ENCODE data around the gene MAPK6.
"Not testable (repeated sequence)": the region's sequence is repeated elsewhere in the genome, so short reads cannot be mapped to it uniquely, and the experiment has no call there.

The MAPK6 gene

DNA sequence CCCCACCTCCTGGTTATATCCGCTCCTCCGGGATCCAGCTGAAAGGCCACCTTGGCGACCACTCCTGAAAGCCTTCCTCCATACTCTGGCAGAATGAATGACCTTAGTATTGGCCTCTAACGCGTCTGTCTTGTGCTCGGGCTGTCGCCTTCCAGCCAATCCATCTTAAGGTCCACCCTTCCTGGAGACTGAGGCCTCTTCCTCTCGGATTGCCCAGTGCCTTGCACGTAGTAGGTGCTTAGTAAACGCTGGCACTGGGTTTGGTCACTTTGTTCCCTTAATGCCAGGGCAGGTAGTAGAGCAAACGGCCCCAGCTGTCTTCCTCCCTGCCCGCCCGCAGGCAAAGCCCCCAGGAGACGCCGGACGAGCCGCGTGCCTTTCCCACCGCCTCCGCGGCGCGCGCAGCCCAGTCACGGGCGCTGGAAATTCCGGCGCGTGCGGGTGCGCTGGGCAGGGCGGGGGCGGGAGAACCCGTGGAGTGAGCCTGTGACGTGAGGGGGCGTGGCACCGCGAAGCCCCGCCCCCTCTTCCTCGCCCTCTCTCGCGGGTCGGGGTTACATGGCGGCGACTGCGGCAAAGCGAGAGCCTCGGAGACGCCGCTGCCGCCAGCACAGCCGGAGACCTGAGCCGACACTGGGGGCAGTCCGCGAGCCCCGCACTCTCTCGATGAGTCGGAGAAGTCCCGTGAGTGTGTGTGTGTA is at the start of gene MAPK6:
TSS of gene MAPK6 (plus strand) at position 527 of the 701 bp plus-strand sequence. CDS start 27,242 bp downstream, outside the sequence.
- intact Hi-C loops (cut with micrococcal nuclease): no loop called here
- Mint-ChIP-seq H3K4me1 (ENCODE audit: low read depth) (peaks cover 58% of the 10 kb centered on the region), H3K9me3 (no peaks in the 10 kb centered on the region), H3K27ac (peak within 1 kb of the TSS; percentile 100), H3K36me3 (ENCODE audit: low read depth) (peaks cover 15% of the 10 kb centered on the region), H3K4me3 (peak within 1 kb of the TSS; percentile 98), H3K27me3 (no peaks in the 10 kb centered on the region)

- no peak overlapping the region for H3K27ac Mint-ChIP-seq
- intact Hi-C loops (cut with micrococcal nuclease): no loop called here
Measured at GRCh38 chr15:51969728-51970127, 49.3 kb upstream of the MAPK6 start.

DNA sequence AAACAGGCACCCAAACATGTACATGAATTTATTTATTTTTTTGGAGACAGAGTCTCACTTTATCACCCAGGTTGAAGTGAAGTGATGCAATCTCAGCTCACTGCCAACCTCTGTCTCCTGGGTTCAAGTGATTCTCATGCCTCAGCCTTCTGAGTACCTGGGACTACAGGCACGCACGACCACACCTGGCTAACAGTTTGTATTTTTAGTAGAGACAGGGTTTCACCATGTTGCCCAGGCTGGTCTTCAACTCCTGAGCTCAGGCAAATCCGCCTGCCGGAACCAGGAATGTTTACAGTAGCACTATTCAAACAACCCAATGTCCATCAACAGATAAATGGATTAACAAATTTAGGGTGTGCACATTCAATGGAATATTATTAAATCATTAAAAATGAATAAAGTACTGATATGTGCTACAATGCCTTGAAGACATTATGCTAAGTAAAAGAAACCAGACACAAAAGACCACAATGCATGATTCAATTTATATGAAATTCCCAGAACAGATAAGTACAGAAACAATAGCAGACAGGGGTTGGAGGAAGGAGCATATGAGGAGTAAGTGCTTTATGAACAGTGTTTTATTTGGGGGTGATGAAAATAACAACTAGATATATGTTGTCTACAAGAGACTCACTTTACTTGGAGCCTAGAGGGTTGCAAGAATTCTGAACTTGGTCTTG is 48.7 kb upstream of the MAPK6 start:
- H3K9me3 Mint-ChIP-seq: peaks cover 14% of the 10 kb centered on the region
- H3K27me3 Mint-ChIP-seq: no peaks in the 10 kb centered on the region
- peaks cover 43% of the 10 kb centered on the region for H3K36me3 Mint-ChIP-seq (ENCODE audit: low read depth)
- peaks cover 20% of the 10 kb centered on the region for H3K4me1 Mint-ChIP-seq (ENCODE audit: low read depth)
- intact Hi-C loops (cut with micrococcal nuclease): no loop called here
- H3K4me3 Mint-ChIP-seq: peak overlapping the region; percentile 93
- H3K27ac Mint-ChIP-seq: no peak overlapping the region

More at GRCh38 chr15:51969728-51970127, 49.3 kb upstream of the MAPK6 start:
- Mint-ChIP-seq H3K27me3 (no peaks in the 10 kb centered on the region), H3K4me3 (no peak overlapping the region), H3K4me1 (ENCODE audit: low read depth) (peaks cover 20% of the 10 kb centered on the region), H3K36me3 (ENCODE audit: low read depth) (peaks cover 45% of the 10 kb centered on the region), H3K9me3 (peaks cover 14% of the 10 kb centered on the region)

GRCh38 chr15:51971032-51971374 is 48.0 kb upstream of the MAPK6 start:
- peaks cover 14% of the 10 kb centered on the region for H3K9me3 Mint-ChIP-seq
- H3K4me1 Mint-ChIP-seq (ENCODE audit: low read depth): peaks cover 20% of the 10 kb centered on the region
- peaks cover 36% of the 10 kb centered on the region for H3K36me3 Mint-ChIP-seq (ENCODE audit: low read depth)
- peak overlapping the region; percentile 95 for H3K27ac Mint-ChIP-seq
- intact Hi-C loops (cut with micrococcal nuclease): no loop called here
- peak overlapping the region; percentile 93 for H3K4me3 Mint-ChIP-seq
- no peaks in the 10 kb centered on the region for H3K27me3 Mint-ChIP-seq

DNA sequence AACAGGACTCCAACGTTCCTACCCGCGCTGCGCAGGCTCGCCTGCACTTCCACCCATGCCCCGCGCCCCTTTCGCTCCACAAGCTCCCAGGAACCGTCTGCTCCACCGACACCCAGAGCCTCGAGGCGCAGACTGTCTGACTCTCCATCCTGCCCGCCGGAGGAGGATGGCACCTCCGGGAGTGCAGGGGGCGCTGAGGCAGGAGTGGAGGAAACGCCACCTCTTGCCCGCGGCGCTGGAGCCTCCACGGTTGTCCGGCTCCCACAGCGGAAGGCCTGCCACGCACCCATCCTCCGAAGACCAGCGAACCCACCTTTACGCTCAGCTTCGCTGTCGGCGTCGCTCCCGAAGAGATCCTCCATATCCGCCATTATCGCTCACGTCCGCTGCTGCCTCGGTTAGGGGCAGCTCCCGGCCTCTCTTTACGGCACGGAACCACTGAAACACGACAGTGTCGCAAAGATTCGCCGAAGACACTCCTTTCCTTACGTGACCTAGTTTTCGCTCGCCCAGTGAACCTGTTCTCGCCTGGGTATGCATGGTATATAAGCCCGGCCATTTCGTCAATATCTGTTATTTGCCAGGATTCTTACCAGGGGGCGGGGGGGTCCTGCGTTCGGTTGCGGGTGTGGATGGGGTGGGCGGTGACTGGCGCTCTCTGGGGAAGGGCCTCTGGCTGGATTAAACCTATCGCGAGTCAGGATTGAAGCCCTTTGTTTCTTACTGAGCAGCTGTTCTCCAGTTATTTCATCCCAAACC is 47.5 kb upstream of the MAPK6 start, which contains the start of gene LEO1:
TSS of gene LEO1 (minus strand) at position 404 of the 759 bp plus-strand sequence. CDS start at position 371, 33 bp downstream.
- H3K9me3 Mint-ChIP-seq: peaks cover 14% of the 10 kb centered on the region
- H3K4me1 Mint-ChIP-seq (ENCODE audit: low read depth): peaks cover 20% of the 10 kb centered on the region
- peaks cover 30% of the 10 kb centered on the region for H3K36me3 Mint-ChIP-seq (ENCODE audit: low read depth)
- H3K27me3 Mint-ChIP-seq: no peaks in the 10 kb centered on the region
- H3K4me3 Mint-ChIP-seq: peak within 1 kb of the TSS; percentile 93
- intact Hi-C loops (cut with micrococcal nuclease): no loop called here
- H3K27ac Mint-ChIP-seq: peak within 1 kb of the TSS; percentile 95

- no peaks in the 10 kb centered on the region for H3K27me3 Mint-ChIP-seq
- H3K36me3 Mint-ChIP-seq (ENCODE audit: low read depth): peaks cover 13% of the 10 kb centered on the region
- peaks cover 20% of the 10 kb centered on the region for H3K4me1 Mint-ChIP-seq (ENCODE audit: low read depth)
- intact Hi-C loops (cut with micrococcal nuclease): no loop called here
- no peaks in the 10 kb centered on the region for H3K9me3 Mint-ChIP-seq
- no peak overlapping the region for H3K4me3 Mint-ChIP-seq
- H3K27ac Mint-ChIP-seq: no peak overlapping the region
Measured at GRCh38 chr15:51973220-51973619, 45.8 kb upstream of the MAPK6 start.

GRCh38 chr15:51973775-51974174 is 45.2 kb upstream of the MAPK6 start:
- H3K4me3 Mint-ChIP-seq: no peak overlapping the region
- no peaks in the 10 kb centered on the region for H3K9me3 Mint-ChIP-seq
- no peaks in the 10 kb centered on the region for H3K27me3 Mint-ChIP-seq
- H3K27ac Mint-ChIP-seq: no peak overlapping the region
- intact Hi-C loops (cut with micrococcal nuclease): no loop called here
- H3K4me1 Mint-ChIP-seq (ENCODE audit: low read depth): peaks cover 20% of the 10 kb centered on the region
- peaks cover 11% of the 10 kb centered on the region for H3K36me3 Mint-ChIP-seq (ENCODE audit: low read depth)

GRCh38 chr15:51982013-51982769 is 36.8 kb upstream of the MAPK6 start:
- intact Hi-C loops (cut with micrococcal nuclease): loop anchor here (1.0 to 5.0 kb wide), 4 partner anchors 40 to 245 kb away; no protein-coding TSS in a partner anchor
- Mint-ChIP-seq H3K27me3 (no peaks in the 10 kb centered on the region), H3K4me1 (ENCODE audit: low read depth) (peaks cover 16% of the 10 kb centered on the region), H3K36me3 (ENCODE audit: low read depth) (no peaks in the 10 kb centered on the region), H3K4me3 (peak overlapping the region; percentile 70), H3K9me3 (no peaks in the 10 kb centered on the region), H3K27ac (peak overlapping the region; percentile 86)

DNA sequence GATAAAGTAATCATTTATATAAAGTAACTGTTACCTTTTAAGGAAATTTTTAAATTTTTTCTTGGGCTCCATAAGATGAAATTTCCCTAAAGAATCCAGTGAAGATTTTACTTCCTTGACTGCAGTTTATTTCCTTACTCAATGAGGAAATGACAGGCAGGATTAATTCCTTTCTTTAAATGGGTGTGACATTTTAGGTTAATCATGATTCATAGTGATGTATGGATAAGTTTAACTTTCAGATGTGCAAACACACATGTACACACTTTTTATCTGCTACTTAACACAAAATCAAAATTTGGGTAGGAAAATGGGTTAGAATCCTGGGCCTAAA is 36.3 kb upstream of the MAPK6 start:
- no peak overlapping the region for H3K4me3 Mint-ChIP-seq
- no peaks in the 10 kb centered on the region for H3K36me3 Mint-ChIP-seq (ENCODE audit: low read depth)
- H3K27me3 Mint-ChIP-seq: no peaks in the 10 kb centered on the region
- no peaks in the 10 kb centered on the region for H3K9me3 Mint-ChIP-seq
- H3K4me1 Mint-ChIP-seq (ENCODE audit: low read depth): peaks cover 16% of the 10 kb centered on the region
- no peak overlapping the region for H3K27ac Mint-ChIP-seq
- intact Hi-C loops (cut with micrococcal nuclease): loop anchor here (1.0 to 5.0 kb wide), 4 partner anchors 40 to 244 kb away; no protein-coding TSS in a partner anchor

GRCh38 chr15:51991141-51991540 is 27.9 kb upstream of the MAPK6 start:
- no peaks in the 10 kb centered on the region for H3K36me3 Mint-ChIP-seq (ENCODE audit: low read depth)
- peaks cover 13% of the 10 kb centered on the region for H3K4me1 Mint-ChIP-seq (ENCODE audit: low read depth)
- H3K27ac Mint-ChIP-seq: no peak overlapping the region
- H3K27me3 Mint-ChIP-seq: no peaks in the 10 kb centered on the region
- H3K9me3 Mint-ChIP-seq: no peaks in the 10 kb centered on the region
- intact Hi-C loops (cut with micrococcal nuclease): no loop called here
- H3K4me3 Mint-ChIP-seq: no peak overlapping the region

DNA sequence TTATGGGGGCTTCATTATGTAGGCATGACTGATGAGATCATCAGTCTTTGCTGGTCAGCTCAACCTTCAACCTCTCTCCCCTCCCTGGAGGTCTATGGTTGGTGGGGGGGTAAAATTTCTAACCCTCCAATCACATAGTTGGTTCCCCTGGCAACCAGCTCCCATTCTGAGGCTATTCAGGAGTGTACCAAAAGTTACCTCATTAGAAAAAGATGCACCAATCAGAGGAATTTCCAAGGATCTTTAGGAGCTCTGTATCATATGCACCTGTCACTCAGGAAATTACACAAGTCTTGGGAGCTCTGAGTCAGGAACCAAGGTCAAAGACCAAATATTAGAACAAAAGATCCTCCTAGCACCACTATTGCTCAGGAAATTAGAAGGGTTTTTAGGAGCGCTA is 26.1 kb upstream of the MAPK6 start:
- H3K9me3 Mint-ChIP-seq: no peaks in the 10 kb centered on the region
- H3K4me1 Mint-ChIP-seq (ENCODE audit: low read depth): peaks cover 13% of the 10 kb centered on the region
- H3K4me3 Mint-ChIP-seq: no peak overlapping the region
- H3K27ac Mint-ChIP-seq: no peak overlapping the region
- intact Hi-C loops (cut with micrococcal nuclease): no loop called here
- no peaks in the 10 kb centered on the region for H3K36me3 Mint-ChIP-seq (ENCODE audit: low read depth)
- no peaks in the 10 kb centered on the region for H3K27me3 Mint-ChIP-seq

- Mint-ChIP-seq H3K36me3 (ENCODE audit: low read depth) (no peaks in the 10 kb centered on the region), H3K27ac (no peak overlapping the region), H3K9me3 (no peaks in the 10 kb centered on the region), H3K4me1 (ENCODE audit: low read depth) (peaks cover 22% of the 10 kb centered on the region), H3K27me3 (peaks cover 1% of the 10 kb centered on the region), H3K4me3 (no peak overlapping the region)
- intact Hi-C loops (cut with micrococcal nuclease): no loop called here
Measured at GRCh38 chr15:52002351-52002750, 16.7 kb upstream of the MAPK6 start.

- H3K27ac Mint-ChIP-seq; H3K27me3 Mint-ChIP-seq; H3K36me3 Mint-ChIP-seq (ENCODE audit: low read depth); H3K9me3 Mint-ChIP-seq; H3K4me3 Mint-ChIP-seq; intact Hi-C loops (cut with micrococcal nuclease): not testable (repeated sequence)
- peaks cover 25% of the 10 kb centered on the region for H3K4me1 Mint-ChIP-seq (ENCODE audit: low read depth)
Measured at GRCh38 chr15:52003089-52003488, 15.9 kb upstream of the MAPK6 start.

Measured in dendritic cell treated with granulocyte-macrophage colony-stimulating factor and Interleukin-4, amounts not matched to agents 40 ng/mL and 50 ng/mL, for 4 days (primary cell).